ENCODE data around the gene CABP1.

CABP1 gene

GRCh38 chr12:120640861-120641833, 721 bp downstream of the CABP1 start:
- DNase-seq, result no peak

- DNase-seq, result no peak
Observed at GRCh38 chr12:120642121-120642520, 1.7 kb downstream of the CABP1 start.

- DNase-seq, result no peak
Observed at GRCh38 chr12:120642826-120643225, 2.4 kb downstream of the CABP1 start.

GRCh38 chr12:120643574-120643973, 3.1 kb downstream of the CABP1 start:
- no peak for DNase-seq

- peak; percentile 3 for DNase-seq
Observed at GRCh38 chr12:120646044-120646443, 5.6 kb downstream of the CABP1 start.

- DNase-seq, result no peak
Observed at GRCh38 chr12:120647375-120647755, 6.9 kb downstream of the CABP1 start.

GRCh38 chr12:120649442-120650232, 9.2 kb downstream of the CABP1 start:
- DNase-seq, result no peak

- DNase-seq, result no peak
Observed at GRCh38 chr12:120650233-120650690, 9.8 kb downstream of the CABP1 start.

- DNase-seq, result no peak
Observed at GRCh38 chr12:120651821-120652220, 11.4 kb downstream of the CABP1 start.

- no peak for DNase-seq
Observed at GRCh38 chr12:120652656-120653435, 12.4 kb downstream of the CABP1 start.

- DNase-seq, result no peak
Observed at GRCh38 chr12:120653611-120654010, 13.2 kb downstream of the CABP1 start.

- no peak for DNase-seq
Observed at GRCh38 chr12:120654656-120655055, 14.2 kb downstream of the CABP1 start.

GRCh38 chr12:120656008-120656407, 15.6 kb downstream of the CABP1 start:
- DNase-seq, result no peak

- no peak for DNase-seq
Observed at GRCh38 chr12:120658286-120659150, 18.1 kb downstream of the CABP1 start.

- no peak for DNase-seq
Observed at GRCh38 chr12:120659151-120659525, 18.7 kb downstream of the CABP1 start.

GRCh38 chr12:120661432-120661831, 21.0 kb downstream of the CABP1 start:
- DNase-seq, result no peak

GRCh38 chr12:120662879-120663278, 22.5 kb downstream of the CABP1 start:
- DNase-seq, result no peak

GRCh38 chr12:120663741-120664140, 23.3 kb downstream of the CABP1 start:
- no peak for DNase-seq

GRCh38 chr12:120666571-120667390, 26.4 kb downstream of the CABP1 start:
- DNase-seq, result no peak

- DNase-seq, result no peak
Observed at GRCh38 chr12:120668091-120668867, 27.9 kb downstream of the CABP1 start.
